NCI-H1092 treated with DMSO at 0.1 percent for 48 hours (cell line): ENCODE measurements around the gene BCL2L1.

Source experiments
- DNase-seq: peaks from one replicate; lab custom pipeline; 2025; lab: John Stamatoyannopoulos, UW

Gene BCL2L1

DNA sequence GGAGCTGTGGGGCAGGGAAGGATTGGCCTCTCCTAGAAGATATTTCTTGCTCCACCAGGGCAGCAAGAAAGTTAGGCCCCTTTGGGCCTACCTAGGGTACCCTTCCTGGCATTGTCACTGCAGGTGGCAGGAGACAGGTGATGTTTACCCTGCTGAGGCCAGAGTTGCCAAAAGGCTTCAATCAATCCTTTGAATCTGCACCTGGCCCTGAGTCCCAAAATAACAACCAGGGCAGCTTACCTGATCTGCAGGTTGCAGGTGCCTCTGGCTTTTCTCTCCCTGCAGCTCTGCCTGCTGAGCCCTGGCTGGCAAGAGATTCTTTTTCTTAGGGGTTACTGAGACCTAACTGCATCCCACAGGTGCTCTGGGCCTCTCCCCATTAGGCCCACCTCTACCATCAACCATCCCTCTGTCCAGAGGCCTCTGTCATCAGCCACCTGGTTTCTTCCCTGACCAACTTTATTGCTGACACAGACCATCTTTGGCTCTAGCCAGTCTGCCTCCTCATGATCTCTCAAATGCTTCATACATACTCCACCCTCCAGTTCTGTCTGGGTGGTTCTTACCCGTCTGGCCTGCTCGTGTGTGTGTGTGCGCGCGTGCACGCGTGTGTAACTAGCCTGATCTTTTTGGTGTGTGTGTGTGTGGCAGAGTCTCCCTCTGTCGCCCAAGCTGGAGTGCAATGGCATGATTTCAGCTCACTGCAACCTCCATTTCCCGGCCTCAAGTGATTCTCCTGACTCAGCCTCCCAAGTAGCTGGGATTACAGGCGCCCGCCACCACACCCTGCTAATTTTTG is 13.7 kb downstream of the BCL2L1 start:
- DNase-seq, result peak; percentile 31

DNA sequence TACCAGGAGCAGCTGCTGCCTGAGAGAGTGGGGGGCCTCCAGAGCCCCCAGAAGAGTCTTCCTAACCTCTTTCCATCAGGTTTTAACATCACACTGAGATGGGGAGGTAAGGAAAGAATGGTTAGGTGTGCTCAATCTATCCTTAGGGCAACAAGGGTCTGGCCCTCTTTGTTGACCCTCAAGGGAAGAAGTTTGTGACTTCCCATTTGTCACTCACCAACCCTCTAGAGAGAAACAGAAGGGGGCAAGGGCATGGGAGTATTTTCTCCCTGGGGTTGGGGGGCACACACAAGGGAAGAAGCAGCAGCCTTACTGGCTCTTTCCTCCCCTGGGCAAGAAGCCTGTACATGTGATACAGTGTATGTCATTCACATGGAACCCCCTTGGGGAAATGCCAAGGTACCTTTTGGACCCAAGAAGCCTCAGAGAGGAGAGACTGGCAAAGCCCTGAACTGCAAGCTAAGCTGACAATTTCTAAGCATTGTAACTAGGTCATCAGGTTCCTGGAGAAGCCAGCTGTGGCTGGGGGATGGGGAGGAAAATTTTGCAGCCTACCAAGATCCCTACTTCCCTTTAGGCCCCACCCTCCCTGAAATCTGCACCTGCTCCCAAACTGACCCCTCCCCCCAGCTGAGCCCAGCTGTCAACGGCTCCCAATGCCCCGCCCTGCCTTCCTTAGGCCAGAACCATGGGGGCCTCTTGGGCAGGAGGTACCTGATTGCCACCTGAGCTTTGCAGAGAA is 14.5 kb downstream of the BCL2L1 start:
- peak; percentile 31 for DNase-seq

DNA sequence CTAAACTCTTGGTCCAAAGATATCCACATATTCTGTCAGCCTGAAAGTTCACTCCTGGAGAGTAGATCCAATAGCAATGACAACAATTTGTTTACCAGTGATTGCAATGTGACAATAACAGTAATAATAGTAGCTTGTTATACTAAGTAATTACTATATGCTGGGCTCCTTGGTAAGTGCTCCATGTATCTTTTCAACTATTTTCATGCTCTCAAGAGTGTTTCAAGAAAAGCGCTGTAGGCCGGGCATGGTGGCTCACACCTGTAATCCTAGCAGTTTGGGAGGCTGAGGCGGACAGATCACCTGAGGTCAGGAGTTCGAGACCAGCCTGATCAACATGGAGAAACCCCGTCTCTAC is 15.4 kb downstream of the BCL2L1 start:
- no peak for DNase-seq

DNA sequence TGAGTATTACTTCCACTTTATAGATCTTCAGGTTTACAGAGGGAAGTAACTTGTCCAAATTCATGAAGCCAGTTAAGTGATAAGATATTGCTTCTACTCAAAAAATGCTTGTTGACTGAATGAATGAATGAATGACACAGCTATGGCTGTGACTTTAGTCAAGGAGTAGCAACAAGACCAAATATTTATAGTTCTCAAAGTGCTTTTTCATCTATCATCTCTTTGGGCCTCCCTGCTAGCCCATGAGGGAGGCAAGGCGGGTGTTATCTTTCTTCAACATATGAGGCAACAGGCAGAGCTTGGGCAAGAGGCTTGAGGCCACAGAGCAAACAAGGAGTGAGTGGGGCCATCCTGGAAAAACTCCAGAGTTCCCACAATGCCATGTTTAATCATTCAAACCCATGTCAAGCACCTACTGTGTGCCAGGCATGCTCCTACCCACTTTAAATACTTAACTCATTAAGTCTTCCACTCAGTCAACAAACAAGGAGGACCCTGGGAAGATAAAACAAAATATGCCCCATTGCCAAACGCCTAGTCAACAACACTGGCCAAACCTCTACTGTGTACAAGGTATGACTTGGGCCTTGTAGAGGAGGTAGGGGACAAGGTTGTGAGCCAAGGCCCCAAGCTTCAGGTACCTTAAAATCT is 15.9 kb downstream of the BCL2L1 start:
- no peak for DNase-seq

DNA sequence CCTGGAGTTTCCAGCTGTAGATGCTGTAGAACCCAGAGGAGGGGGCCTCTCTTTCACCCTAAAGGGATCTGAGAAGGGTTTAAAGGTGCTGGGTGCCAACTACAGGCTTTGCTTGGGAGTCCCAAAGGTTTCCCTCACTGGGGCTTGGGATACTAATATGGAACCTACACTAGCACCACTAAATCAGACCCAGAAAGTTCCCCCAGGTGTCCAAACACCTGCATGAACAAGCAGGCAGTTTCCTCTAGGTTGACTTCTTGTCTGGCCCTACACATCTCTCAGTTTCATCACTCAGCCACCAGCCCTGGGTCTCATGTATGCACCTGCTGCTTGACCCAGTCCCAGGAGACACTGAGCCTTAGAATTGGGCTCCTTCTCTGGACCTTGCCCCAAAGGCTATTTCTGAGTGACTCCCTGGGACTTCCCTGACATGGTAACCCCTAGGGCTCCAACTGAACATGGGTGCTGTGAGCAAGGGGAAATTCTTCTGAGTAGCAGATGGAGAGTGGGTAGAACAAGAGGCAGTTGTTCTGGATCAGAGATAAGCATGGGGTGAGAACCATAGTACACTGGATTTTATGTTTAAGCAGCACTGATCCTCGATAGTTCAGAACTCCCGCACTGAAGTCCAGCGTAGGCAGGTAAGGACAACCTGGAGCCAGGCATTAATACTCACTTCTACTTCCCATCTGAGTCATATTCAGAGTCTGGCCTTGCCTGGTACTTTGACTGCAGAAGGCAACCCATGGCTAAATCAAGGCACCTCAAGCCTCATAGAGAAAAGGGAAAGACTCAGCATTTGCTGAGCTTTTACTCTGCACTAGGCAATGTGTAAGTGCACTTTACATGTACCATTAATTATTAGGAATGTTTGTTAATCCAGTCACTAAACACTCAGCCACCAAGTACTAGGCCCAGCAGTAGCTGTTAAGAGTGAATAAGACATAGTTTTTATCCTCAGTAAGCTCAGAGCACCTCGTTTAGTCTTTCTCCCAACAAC is 16.8 kb downstream of the BCL2L1 start:
- DNase-seq, result no peak

DNA sequence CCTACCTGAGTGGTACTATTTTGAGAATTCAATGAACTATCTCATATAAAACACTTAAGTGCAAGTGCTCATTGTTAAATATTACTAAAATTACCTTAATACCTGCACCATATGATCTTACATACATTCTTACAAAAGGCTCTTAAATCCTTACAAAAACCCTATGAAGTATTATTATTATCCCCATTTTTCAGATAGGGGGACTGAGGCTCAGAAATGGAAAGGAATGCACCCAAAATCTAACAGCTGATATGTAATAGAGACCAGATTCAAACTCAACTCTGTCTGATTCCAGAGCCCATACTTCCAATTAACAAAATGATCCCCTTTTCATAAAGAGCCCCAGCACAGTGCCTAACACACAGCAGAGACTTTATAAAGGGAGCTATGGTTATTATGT is 17.5 kb downstream of the BCL2L1 start:
- DNase-seq, result no peak

DNA sequence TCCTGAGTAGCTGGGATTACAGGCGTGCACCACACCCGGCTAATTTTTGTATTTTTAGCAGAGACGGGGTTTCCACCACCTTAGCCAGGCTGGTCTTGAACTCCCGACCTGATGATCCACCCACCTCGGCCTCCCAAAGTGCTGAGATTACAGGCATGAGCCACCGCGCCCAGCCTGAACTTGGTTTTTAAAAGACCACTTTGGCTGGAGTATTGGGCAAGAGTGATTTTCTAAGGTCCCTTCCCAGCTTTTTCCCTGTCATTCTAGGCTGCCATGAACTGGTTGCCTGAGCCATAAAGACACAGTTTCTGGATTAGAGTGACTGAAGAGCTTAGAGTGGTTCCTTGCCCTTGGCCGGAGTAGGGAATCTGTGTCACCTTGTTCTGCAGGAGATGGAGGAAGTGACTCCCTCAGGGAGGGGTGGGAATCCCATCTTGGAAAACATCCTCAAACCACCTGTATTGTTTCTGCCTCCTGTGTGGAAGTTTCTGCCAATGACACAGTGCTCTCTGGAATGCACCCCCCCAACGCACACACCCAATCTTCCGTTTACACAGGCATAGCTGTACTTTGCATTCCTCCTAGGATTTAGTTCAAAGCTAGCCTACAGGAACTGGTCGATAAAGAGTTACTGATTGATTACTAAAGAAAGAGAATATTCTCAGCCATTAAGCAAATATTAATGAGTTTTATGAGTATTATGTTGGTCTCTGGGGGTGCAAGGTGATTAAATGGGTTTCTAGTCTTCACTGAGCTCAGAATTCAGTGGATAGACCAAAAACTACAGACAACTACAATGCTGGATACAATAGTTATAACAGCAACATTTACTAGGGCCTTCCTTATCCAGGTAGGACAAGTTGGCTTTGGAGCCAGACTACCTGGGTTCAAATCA is 18.2 kb downstream of the BCL2L1 start:
- DNase-seq, result no peak

DNA sequence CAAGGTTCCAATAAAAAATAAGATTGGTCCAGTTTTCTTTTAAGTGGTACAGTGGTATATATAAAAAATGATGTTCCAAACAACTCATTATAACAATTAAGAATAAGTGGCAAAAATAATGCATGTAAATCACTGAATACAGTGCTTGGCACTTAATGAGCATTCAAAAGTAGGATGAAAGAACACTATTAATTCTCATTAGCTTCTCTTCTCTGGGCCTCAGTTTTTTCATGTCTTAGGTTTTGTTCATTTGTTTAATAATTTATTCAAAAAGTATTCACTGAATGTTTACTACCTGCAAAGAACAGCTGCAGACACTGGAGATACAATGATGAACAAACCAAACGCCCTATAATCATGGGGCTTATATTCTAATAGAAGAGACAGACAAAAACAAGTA is 21.1 kb downstream of the BCL2L1 start:
- DNase-seq, result no peak

DNA sequence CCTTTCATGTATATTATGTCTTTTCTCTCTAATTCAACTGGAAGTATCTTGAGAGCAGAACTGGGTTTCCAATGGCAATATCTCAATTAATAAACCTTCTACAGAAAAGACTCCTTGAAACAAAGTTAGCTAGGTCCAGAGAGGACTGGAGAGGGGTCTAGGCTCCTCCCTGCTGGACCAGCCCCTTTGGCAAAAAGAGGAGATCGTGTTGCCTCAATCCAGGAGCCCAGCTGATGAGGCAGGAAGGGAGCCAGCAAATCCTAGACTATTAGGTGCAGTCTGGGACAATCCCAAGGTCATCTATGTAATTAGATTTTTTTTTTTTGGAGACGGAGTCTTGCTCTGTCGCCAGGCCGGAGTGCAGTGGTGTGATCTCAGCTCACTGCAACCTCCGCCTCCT is 21.9 kb downstream of the BCL2L1 start:
- DNase-seq, result no peak

DNA sequence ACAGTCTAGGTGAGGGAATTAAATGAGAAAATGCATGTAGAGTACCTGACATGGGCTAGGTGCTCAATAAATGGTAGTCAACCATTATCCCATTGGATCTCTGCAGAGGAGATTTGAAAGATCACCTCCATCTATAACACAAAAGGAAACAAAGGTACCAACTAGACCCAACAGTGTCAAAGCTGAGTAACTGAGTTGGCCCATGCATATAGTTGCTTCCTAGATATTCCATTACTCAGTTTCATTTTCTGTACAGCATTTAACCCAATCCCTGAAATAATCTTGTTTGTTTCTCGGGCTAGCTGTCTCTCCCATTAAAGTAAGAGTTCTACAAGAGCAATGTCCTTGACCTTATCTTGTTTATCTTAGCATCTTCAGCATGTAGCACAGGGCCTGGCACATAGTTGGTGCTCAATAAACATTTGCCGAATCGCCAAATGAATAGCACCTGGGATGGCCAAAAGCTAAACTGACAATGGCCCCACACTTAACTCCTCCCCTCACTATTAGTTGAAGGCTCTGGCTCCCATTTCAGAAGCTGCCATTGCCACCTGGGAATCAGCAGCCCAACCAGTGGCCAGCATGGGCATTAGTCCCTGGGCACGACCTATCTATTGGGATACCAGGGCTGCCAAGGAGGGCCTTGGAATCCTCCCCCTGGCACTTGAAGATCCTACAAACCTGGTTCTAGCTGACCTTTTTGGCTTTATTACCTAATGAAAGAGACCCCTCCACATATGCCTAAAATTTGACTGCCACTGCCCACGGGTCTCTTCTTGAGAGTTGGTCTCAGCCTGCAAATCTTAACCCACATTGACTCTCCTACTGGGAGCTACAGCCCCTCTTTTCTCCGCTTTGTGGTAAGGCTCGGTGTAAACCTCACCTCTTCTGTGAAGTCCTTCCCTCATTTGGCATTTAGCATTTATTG is 22.6 kb downstream of the BCL2L1 start:
- no peak for DNase-seq

DNA sequence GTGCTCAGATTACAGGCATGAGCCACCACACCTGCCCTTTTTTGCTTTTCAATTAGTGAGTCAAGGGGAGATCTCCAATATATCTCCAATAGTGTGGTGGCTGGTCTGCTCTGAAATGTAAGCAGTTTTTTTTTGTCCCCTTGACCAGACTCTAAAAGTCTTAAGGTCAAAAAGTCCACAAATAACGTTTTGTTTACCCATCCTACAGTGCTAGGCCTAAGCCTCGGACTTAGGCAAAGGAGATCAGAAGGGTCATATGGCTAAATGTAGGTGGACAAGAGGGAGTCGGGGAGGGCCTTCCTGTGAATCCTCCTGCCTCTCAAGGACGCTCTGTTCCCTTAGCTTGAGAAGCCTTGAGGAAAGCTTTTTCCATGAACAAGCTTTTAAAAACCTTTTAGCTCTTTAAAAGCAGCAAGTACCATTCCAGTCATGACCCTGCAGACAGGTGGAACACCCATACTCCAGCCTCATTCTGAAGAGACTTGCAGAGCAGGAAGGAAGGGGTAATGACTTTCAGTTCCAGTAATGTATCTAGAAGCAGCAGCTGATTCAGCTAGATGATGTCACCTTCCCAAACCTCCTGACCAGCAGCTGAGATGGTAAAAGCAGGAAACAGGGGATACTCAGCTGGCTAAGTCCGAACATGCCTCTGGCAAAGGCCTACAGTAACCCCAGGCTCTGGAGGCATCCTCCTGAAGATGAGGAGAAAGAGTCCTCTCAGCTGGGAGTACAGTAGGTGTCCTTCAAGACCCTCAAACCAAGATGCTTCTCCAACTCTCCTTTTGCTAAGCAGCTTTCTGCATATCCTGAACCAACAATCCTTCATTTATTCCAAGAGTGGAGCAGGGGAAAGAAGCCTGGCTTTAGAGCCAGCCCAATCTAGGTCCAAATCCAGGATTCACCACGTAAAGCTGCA is 23.6 kb downstream of the BCL2L1 start:
- no peak for DNase-seq

DNA sequence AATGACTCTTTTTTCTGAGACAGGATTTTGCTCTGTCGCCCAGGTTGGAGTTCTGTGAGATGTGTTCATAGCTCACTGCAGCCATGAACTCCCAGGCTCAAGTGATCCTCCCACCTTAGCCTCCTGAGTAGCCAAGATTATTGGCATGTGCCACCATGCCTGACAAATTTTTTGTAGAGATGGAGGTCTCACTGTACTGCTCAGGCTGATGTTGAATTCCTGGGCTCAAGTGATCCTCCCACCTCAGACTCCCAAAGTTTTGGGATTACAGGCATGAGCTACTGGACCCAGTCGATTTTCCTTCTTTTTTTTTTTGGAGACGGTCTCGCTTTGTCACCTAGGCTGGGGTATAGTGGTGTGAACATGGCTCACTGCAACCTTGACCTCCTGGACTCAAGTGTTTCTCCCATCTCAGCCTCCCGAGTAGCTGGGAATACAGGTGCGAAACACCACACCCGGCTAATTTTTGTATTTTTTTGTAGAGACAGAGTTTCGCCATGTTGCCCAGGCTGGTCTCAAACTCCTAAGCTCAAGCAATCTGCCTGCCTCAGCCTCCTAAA is 24.3 kb downstream of the BCL2L1 start:
- no peak for DNase-seq

DNA sequence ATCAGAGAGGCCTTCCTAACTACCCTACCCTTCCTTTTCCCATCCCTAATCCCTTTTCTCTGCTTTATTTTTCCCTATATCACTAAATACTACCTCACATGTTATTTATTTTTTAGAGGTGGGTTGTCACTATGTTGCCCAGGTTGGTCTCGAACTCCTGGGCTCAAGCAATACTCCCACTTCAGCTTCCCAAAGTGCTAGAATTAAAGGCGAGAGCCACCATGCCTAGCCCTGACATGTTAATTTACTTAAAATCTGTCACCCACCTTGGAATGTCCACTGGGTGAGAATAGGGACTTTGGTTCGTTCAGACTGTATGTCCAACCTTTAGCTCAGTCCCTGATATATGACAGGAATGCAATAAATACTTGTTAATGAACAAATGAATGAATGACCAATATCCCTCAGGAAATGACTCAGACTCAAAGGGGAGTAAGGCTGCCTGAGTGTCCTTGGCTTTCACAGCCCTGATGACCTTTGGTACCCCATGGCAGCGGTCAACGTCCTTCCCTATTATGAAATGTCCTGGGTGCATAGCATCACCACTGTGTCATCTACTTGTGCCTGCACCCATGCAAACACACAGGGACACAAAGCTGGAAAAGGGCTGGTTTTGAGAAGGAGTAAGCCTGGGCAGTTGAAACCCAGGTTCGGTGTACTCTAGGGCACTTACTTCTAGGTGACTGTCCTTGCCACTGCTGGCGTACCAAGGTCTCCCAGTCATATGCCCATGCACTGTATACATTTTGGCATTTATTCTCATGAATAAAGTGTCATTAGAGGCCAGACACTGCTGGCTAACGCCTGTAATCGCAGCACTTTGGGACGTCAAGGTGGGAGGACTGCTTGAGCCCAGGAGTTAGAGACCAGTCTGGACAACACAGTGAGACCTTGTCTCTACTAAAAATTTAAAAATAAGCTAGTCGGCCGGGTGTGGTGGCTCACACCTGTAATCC is 26.5 kb downstream of the BCL2L1 start:
- no peak for DNase-seq

DNA sequence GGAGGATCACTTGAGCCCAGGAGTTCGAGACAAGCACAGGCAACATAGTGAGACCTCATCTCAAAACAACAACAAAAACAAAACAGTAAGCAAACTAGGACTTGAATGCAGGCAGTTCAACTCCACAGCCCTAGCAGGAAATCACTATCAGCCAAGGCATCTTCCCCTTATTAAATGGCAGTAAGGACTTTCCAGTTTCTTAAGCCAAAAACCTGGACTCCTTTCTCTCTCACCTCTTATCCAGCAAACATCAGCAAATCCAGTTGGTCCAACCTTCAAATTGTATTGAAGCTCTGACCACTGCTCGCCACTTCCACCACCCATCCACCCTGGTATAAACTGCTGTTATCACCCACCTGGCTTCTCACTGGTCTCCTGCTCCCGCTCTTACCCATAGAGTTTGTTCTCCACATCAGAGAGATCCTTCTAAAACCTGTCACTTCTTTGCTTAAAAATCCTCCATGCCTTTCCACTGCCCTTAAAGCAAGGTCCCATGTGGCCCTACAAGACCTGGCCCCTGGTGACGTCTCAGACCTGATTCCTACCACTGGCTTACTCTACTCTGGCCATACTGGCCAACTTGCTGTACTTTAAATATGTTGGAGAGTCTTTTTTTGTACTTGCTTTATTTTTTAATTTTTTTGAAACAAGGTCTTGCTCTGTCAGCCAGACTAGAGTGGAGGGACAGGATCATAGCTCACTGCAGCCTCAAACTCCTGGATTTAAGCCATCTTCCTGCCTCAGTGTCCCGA is 27.6 kb downstream of the BCL2L1 start:
- no peak for DNase-seq

DNA sequence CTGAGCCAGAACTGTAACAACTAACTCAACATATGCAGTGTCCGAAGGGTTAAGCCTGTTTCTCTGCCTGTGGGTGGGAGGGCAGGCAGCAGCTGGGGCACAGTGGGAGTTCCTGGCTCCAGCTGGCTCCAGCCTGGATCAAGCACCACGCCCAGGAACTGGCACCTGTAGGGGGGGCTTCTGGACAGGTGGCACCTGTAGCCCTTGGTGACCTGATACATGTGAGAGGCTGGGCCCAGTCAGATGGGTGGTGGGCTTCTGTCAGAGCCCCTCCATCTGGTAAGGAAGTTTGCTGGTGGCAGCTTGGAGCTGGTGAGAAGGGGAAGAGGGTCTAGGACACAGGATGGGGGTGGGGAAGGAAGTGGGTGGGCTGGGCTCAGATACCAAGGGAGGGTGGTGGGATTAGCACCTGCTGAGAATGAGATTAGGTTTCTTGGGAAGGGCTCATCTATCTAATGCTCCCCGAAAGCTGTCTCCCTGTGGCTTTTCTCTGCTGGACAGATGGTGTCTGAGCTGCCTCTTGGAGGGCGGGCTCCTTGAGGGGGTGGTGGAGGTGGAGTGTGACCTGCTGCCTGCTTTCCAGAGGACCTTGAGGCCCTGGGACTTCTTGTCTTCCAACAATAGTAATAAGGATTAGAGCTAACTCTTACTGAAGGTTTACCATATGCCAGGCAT is 28.5 kb downstream of the BCL2L1 start:
- DNase-seq, result peak; percentile 16

DNA sequence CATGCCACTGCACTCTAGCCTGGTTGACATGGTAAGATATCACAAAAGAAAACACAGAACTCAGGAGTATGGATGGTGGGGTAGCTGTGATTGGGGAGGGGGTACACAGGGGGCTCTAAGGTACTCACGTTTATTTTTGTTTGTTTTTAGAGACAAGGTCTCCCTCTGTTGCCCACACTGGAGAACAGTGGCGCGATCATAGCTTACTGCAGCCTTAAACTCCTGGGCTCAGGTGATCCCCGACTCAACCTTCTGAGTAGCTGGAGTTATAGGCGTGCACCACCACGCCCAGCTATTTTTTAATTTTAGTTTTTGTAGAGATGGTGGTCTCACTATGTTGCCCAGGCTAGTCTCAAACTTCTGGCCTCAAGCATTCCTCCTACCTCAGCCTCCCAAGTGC is 29.3 kb downstream of the BCL2L1 start:
- no peak for DNase-seq
